Measurements from ENCODE around the gene STK32B. TPM values are rescaled to one million over a fixed set of nuclear protein-coding genes. Genes with fewer than 3 reads are reported as not detected.

Gene STK32B
- total RNA-seq, 4 donors from 2014 or later, result 0.39 to 2.7 (median 2.4) TPM

DNA sequence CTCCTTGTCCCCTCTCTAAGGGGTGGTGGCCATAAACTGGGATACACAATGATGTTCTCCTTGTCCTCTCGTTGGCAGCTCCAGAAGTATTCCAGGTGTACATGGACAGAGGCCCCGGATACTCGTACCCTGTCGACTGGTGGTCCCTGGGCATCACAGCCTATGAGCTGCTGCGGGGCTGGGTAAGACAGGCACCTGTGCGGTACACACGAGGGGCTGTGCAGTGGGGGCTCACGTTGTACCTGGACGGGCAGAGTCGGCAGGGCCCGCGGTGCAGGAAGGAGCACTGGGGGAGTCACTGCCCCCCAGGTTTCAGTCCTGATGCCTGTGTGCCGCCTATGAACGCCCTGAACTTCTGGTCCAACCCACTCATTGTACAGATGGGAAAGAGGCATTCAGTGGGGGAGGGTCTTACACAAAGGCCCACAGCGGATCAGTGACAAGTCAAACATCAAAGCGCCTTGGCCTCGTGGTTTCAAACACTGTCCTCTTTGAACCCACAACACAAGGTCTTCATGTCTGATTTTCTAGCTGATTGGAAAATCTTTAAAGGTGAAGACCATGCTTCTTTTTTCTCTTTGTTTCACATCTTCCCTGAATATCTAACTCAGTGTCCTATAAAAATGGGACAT is 395.4 kb downstream of the STK32B start:
- Histone ChIP-seq H3K4me1 (no peaks in the 10 kb centered on the region), H3K36me3 (no peaks in the 10 kb centered on the region), H3K27ac (no peak overlapping the region), H3K4me3 (no peak overlapping the region), H3K9me3 (no peaks in the 10 kb centered on the region), H3K27me3 (no peaks in the 10 kb centered on the region)
- 83% methylated on average over 17 of the region's 17 CpGs for WGBS, 2 donors
- no peak for DNase-seq (ENCODE audit: low spot score in 2 of 2)
- TF ChIP-seq POLR2A (IDR thresholded peaks at IDR 0.05) (no peak), CTCF (IDR thresholded peaks at IDR 0.05) (no peak), EP300 (IDR thresholded peaks at IDR 0.05) (no peak)

GRCh38 chr4:5447755-5448154 is 396.5 kb downstream of the STK32B start:
- no peaks in the 10 kb centered on the region for H3K27me3 ChIP-seq
- H3K4me3 ChIP-seq, result no peak overlapping the region
- H3K27ac ChIP-seq, result no peak overlapping the region
- no peaks in the 10 kb centered on the region for H3K36me3 ChIP-seq
- TF ChIP-seq EP300 (IDR thresholded peaks at IDR 0.05) (no peak), POLR2A (IDR thresholded peaks at IDR 0.05) (no peak), CTCF (IDR thresholded peaks at IDR 0.05) (no peak)
- no peaks in the 10 kb centered on the region for H3K9me3 ChIP-seq
- H3K4me1 ChIP-seq, result no peaks in the 10 kb centered on the region
- 87 to 93% methylated on average over 3 of the region's 3 CpGs for WGBS, 2 donors
- no peak for DNase-seq (ENCODE audit: low spot score in 2 of 2)

- H3K9me3 ChIP-seq, result no peaks in the 10 kb centered on the region
- H3K36me3 ChIP-seq, result no peaks in the 10 kb centered on the region
- no peaks in the 10 kb centered on the region for H3K27me3 ChIP-seq
- no peak overlapping the region for H3K27ac ChIP-seq
- DNase-seq (ENCODE audit: low spot score in 2 of 2), result no peak
- TF ChIP-seq EP300 (IDR thresholded peaks at IDR 0.05) (no peak), POLR2A (IDR thresholded peaks at IDR 0.05) (no peak), CTCF (IDR thresholded peaks at IDR 0.05) (no peak)
- WGBS, 2 donors, result 44 to 57% methylated on average over 10 of the region's 10 CpGs
- H3K4me3 ChIP-seq, result no peak overlapping the region
- no peaks in the 10 kb centered on the region for H3K4me1 ChIP-seq
Measured at GRCh38 chr4:5448221-5448620, 396.9 kb downstream of the STK32B start.

DNA sequence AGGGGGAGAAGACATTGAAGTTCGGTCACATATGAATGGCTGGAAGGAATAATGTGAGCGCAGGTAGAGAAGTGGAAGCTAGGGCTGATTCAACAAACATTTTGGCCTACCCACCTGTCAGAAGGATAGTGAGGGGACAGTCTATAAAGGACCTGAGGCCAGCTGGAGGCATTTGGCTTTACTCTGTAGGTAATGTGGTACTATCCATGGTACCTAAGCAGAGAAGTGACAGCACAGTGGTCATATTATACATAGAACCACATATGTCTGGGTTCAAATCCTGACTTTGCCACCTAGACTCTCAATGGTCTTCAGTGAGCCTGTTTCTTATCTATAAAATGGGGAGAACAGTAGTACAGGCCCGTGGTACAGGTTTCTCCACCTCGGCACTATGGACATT is 400.0 kb downstream of the STK32B start:
- H3K9me3 ChIP-seq, result no peaks in the 10 kb centered on the region
- H3K4me1 ChIP-seq, result no peaks in the 10 kb centered on the region
- H3K27me3 ChIP-seq, result no peaks in the 10 kb centered on the region
- no peak overlapping the region for H3K27ac ChIP-seq
- WGBS, 2 donors, result 87 to 97% methylated on average over 4 of the region's 4 CpGs
- H3K36me3 ChIP-seq, result no peaks in the 10 kb centered on the region
- H3K4me3 ChIP-seq, result no peak overlapping the region
- TF ChIP-seq EP300 (IDR thresholded peaks at IDR 0.05), result no peak
- TF ChIP-seq POLR2A (IDR thresholded peaks at IDR 0.05), result no peak
- no peak for TF ChIP-seq CTCF (IDR thresholded peaks at IDR 0.05)
- DNase-seq (ENCODE audit: low spot score in 2 of 2), result no peak

DNA sequence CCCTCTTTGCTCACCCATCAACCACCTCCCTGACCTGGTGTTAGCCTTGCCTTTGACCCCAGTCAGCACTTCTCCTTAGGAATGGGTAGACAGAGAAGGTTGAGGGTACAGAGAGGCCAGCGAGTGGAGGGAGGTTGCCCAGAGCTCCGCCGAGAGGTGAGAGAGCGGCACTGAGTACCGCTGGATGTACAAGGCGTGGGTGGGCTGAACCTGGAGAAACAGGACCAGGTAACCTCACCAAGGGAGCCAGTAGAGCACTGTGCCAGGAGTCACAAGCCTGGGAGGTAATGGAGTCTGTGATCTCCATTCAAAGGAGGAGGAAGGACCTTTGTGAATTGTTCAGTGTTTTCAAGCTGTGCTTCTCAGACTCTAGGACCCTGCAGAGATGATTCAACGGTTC is 400.9 kb downstream of the STK32B start:
- WGBS, 2 donors, result 77 to 88% methylated on average over 7 of the region's 7 CpGs

More for the DNA sequence above, 400.9 kb downstream of the STK32B start:
- TF ChIP-seq CTCF (IDR thresholded peaks at IDR 0.05), result no peak
- no peak for TF ChIP-seq POLR2A (IDR thresholded peaks at IDR 0.05)
- TF ChIP-seq EP300 (IDR thresholded peaks at IDR 0.05), result no peak
- H3K27me3 ChIP-seq, result no peaks in the 10 kb centered on the region
- H3K4me1 ChIP-seq, result no peaks in the 10 kb centered on the region
- H3K27ac ChIP-seq, result no peak overlapping the region
- no peak overlapping the region for H3K4me3 ChIP-seq
- no peak for DNase-seq (ENCODE audit: low spot score in 2 of 2)
- no peaks in the 10 kb centered on the region for H3K36me3 ChIP-seq
- H3K9me3 ChIP-seq, result no peaks in the 10 kb centered on the region
